Suprapubic skin (tissue), 3 donors: Measurements from ENCODE around the gene BTF3.

ENCODE experiments used
- POLR2A ChIP-seq, 2 donors: fragments of 450-650 bp; IDR thresholded peaks; one replicate each; pipeline ENCODE4 v1.6.1; 2017; ENCODE audit warnings: antibody characterized with exemption in 2 of 2, mild to moderate bottlenecking in 2 of 2, moderate library complexity in 2 of 2
- TF ChIP-seq, protein P1 (sequence below), 2 donors: fragments of 200-600 bp in 1 of 2; fragments of 450-650 bp in 1 of 2; sonication (generic) in 1 of 2; IDR thresholded peaks; one replicate each; pipeline ENCODE4 v1.5.1; 2016 to 2019; ENCODE audit warnings: antibody characterized with exemption in 2 of 2, mild to moderate bottlenecking in 1 of 2, moderate library complexity in 1 of 2

DNA sequence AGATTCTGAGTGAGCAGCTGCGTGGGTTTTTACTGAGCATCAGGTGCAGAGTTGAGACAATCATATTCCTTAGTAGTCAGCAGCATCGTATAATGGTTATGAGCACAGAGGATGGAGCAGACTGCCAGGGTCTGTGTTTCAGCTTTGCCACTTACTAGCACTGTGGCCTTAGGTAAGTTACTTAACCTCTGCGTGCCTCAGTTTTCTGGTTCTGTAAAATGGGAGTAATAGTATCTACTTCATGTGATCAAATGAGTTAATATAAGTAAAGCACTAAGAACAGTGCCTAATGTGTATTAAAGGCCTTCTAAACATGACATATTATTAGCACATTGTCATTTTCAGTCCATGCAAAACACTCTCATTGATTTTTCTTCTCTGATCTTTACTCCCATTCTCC lies 4.8 kb upstream of the BTF3 start:
- TF ChIP-seq, protein P1, sequence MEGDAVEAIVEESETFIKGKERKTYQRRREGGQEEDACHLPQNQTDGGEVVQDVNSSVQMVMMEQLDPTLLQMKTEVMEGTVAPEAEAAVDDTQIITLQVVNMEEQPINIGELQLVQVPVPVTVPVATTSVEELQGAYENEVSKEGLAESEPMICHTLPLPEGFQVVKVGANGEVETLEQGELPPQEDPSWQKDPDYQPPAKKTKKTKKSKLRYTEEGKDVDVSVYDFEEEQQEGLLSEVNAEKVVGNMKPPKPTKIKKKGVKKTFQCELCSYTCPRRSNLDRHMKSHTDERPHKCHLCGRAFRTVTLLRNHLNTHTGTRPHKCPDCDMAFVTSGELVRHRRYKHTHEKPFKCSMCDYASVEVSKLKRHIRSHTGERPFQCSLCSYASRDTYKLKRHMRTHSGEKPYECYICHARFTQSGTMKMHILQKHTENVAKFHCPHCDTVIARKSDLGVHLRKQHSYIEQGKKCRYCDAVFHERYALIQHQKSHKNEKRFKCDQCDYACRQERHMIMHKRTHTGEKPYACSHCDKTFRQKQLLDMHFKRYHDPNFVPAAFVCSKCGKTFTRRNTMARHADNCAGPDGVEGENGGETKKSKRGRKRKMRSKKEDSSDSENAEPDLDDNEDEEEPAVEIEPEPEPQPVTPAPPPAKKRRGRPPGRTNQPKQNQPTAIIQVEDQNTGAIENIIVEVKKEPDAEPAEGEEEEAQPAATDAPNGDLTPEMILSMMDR (IDR thresholded peaks at IDR 0.05) = no peak
- no peak for TF ChIP-seq POLR2A (IDR thresholded peaks at IDR 0.05)
